HG03439 (cell line): Measurements from ENCODE around the gene P3H2.
"Not testable (repeated sequence)": the region's sequence is repeated elsewhere in the genome, so short reads cannot be mapped to it uniquely, and the experiment has no call there.

Experiments
- ATAC-seq: cut with Tn5 transposase; IDR thresholded peaks from one replicate; pipeline ENCODE4 v1.9.1; 2021; ENCODE audit warnings: mild to moderate bottlenecking, moderate library complexity; ENCODE audit not compliant: unreplicated experiment

Gene P3H2

DNA sequence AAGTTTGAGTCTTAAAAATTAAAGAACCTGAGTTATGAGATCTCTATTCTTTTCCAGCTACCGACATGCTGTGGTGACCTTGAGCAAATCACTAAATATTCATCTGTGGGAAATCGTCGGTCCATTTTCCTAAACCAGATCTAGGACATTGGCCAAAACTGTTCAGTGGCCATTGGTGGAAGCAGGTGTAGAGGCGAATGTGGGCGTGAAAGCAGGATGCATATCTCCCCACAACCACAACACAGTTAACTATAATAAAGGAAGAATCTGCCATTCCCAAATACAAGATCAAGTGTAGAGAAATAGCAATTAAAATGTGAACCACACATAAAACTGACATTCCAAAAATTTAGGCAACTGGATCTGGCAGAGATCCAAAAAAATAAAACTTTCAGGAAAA is 129.9 kb downstream of the P3H2 start:
- ATAC-seq: no peak

- no peak for ATAC-seq
Observed at GRCh38 chr3:189988854-189989253, 131.8 kb downstream of the P3H2 start.

DNA sequence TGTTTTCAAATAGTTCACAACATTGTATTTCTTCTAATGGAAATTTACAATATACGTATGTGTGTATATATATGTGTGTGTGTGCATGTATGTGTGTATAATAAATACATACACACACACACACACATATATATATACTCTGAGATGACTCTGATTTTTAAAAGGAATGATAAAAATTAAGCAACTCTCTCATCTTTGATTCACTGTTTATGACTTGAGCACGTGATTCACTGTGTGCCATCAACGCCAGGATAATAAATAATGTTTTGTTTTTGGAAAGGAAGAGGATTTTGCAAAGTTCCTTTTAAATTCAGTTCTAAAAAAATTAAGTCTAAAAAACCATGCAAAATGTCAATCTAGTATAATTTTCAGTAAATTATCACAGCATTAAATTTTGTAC is 132.4 kb downstream of the P3H2 start:
- ATAC-seq: no peak

GRCh38 chr3:189985948-189986347 is 134.7 kb downstream of the P3H2 start:
- ATAC-seq: no peak

DNA sequence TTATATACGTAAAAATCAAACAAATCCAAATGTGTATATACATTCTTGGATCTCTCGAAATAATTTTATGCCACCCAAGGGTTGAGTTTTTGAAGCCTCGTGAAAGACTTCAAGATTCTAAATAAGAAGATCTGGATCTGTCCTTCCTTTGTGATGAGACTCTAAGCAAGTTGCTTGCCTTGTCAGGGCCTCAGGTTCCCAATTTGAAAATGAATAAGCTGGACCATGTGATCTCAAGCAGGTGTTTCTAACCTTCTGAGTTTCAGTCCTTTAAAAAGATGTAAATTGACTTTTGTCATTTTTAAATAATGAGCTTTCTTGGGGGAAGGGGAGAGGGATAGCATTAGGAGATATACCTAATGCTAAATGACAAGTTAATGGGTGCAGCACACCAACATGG is 137.1 kb downstream of the P3H2 start:
- ATAC-seq: no peak

DNA sequence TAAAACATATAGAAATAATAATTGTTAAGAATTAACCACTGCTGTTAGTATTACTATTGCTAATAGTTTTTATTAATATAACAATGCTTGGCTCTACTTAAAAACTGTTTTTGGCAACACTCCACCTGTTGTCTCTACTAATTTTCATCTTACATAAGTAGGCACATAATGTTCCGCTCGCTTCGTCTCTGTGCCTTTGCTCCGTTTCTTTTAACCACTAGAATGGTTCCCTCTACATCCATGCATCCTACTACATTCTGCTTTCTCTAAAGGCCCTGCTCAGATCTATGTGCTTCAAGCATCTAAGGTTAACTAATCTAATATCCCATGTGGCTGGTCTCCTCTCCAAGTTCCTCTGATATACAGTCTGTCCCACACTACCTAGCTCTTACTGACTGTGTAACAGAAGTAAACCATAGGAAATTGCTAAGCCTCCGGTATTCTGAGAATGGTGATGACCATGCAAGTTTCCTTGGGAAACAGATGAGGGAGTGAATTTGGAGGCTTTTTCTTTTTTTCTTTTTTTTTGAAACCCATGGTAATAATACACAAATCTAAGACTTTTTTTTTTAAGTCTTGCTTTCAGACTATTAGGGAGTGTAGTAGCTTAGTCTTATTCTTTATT is 138.3 kb downstream of the P3H2 start:
- no peak for ATAC-seq

- no peak for ATAC-seq
Observed at GRCh38 chr3:189981668-189982067, 139.0 kb downstream of the P3H2 start.

DNA sequence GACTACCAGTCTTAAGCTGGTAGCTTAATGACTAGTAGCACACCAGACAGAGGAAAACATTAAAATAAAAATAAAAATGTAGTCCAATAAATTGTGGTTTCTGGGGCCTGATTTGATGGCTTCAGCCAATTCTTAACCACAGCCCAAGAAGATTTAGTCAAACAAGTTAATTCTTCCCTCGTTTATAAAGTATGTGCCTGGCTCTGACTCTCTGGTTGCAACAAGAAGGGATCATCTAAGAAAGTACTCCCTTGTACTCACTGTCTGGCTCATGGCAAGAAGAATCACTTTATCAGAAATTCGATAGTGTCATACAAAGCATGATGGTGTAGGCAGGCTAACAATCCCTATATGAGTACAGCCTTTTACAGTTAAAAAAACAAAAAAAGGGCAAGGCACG is 141.9 kb downstream of the P3H2 start:
- ATAC-seq: no peak

DNA sequence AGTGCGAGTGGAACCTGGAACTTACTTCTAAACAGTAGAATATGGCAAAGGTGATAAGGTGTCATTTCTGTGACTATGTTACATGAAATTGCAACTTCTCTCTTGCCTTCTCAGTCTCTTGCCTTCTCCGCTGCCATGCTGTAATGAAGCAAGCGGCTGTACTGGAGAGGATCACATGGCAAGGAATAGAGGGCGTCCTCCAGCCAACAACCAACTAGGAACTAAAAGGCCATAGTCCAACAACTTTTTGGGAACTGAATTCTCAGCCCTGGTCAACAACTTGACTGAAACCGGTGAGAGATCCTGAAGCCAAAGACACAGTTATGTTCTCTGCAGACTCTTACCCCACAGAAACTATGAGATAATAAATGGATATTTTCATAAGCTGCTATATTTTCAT is 143.5 kb downstream of the P3H2 start:
- no peak for ATAC-seq

GRCh38 chr3:189975391-189975990 is 145.2 kb downstream of the P3H2 start:
- no peak for ATAC-seq

DNA sequence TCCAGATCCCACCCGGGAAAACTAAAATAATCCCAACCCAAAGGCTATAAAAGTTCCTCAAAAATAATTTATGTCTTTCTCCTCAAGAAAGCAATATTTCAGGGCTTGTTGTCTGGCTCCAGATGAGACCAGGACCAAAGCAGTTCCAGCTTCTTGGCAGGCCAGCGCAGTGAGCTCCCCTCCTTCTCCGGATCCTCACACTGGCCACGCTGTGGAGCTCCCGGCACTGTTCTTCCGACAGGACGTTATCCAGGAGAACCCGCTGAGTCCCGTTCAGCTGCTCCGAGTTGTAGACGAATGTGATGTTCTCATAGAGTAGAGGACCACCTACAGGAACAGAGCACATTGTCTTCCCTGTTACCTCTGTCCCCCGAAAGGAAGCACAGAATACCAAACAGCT is 146.3 kb downstream of the P3H2 start:
- ATAC-seq: no peak

DNA sequence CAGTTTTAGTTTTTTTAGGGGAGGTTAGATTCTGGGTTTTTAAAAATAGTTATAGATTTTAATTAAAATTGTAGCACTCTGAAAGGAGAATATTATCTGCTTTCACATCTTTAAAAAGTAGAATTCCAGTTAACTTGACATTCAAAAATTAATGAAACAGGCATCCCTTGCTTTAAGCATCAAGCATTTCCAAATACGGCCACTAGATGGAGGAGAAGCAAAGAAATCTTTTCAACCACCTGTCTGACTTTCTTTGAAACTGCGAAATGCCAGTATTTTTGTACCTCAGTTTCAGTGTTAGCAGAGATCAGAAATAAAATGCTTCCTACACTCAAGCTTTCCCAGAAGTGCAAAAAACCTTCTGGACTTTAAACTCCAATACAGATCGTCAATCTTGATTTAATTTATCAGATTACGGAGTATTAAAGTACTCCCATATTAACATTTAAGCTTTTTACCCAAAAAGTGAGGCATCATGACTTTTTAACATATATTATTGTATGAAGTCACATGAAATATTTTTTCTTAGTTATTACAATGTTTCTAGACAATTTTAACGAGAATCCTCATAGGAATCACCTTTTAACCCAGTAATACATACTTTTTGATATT is 153.3 kb downstream of the P3H2 start:
- peak; percentile 71 for ATAC-seq

DNA sequence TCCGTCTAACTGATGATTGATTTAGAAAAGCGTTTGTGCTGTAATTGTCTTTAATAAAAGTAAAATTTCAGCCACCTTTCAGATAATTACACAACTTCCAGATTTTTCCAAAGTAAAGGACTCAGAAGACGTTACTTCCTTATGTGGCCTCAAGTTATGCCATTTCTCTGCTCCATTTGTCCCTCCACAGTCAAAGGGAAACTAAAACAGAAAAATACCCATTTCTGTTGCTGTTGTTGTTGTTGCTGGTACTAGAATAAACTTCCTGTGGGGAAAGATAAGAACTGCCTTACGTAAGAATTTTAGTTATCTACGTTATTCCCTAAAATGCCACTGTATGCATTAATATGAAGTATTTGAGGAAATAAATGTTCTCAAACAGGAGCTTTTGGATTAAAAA is 153.9 kb downstream of the P3H2 start:
- no peak for ATAC-seq

- ATAC-seq: no peak
Observed at GRCh38 chr3:189964623-189965332, 155.9 kb downstream of the P3H2 start.

DNA sequence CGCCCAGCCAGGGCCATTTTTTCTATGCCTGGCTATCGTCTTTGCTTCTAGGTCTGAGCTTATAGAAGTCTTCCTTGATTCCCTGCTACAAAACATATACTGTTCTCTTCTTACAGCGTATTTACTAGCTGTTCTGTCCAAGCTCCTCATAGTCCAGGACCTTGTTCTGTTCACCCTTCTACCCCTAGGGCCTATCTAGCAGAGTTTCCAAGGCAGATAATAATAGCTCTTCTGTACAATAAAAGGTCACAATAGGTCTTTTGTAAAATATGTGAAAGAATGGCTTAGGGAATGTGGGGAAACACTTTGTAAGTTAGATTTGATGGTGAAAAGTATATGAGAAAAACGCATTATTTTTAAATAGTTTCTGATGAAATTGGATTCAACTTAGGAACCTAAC is 158.2 kb downstream of the P3H2 start:
- ATAC-seq: no peak

DNA sequence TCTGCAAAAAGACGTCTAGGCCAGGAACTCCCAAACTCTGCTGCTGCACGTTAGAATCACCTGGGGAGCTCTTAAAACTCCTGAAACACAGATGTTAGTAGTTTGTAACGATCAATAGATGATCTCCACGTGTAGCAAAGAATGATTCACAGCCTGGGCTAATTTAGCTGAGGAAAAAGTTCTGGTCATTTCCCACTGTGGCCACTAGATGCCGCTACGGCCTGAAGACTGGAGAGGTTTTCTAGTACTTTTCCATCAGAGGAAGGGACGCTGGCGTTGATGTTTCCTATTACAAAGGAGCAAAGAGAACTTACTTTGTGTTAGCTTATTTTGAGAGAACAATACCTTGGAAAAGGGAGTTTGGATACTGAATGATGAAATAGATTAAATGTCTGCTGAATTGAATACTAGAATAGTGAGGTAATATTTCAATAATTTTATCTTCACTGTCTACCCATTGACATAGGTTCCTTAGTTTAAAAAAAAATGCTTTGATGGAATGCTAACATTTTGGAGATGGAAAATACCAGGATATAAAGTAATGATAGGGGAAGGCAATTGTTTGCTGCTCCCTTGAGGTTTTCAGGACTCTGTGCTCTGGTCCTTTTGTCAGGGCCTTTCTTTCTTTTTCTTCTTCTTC is 159.1 kb downstream of the P3H2 start:
- ATAC-seq: peak; percentile 75

DNA sequence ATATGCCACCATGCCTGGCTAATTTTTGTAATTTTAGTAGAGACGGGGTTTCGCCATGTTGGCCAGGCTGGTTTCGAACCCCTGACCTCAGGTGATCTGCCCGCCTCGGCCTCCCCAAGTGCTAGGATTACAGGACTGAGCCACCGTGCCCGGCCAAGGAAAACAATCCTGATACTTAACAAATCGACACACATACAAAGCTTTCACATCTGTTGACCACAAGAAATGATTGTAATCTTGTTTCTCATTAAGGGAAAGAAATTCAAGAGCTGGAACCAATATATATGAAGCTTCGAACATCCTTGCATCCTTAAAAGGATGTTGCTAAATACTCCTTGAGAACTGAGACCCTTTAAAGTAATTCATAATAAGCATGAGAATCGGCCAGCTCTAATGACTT is 159.6 kb downstream of the P3H2 start:
- not testable (repeated sequence) for ATAC-seq

GRCh38 chr3:189954733-189955665 is 165.7 kb downstream of the P3H2 start:
- no peak for ATAC-seq

DNA sequence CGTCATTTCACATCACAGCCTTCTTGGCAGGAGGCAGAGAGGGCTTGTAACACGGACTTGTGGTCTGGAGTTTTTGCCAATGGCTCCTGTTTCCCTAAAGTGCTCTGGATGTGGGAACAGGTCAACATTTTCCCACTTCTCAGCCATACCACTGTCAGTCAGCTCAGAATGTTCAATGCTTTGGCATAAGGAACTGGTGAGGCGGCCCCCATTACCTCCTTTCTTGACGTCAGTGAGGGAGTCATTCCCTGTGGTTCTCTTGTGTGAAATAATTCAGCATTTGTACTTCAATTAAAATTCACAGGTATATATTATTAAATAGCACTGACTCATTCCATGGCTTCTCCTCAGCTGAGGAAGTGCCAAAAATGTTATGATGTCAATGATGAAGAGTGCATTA is 167.1 kb downstream of the P3H2 start:
- no peak for ATAC-seq

DNA sequence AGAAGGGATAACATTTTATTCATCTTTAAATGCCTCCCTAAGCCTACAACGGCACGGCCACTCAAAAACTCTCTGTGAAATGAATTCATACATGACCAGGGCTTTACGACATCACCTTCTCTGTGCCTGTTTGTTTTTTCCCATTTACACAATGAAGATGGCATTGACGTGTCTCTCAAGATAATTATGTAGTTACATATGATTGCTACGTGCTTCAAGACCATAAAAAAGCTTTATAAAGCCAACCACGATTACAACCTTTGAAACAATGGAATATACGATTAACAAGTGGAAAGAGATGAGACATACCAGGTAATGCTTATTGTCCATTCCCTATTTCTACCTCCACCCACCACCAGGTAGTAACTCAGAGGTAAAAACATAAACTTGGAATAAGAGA is 168.4 kb downstream of the P3H2 start:
- ATAC-seq: no peak
